DOHH2 (cell line): ENCODE data around the gene NLK.

Source experiments
- H3F3A ChIP-seq: fragments of 200-600 bp; sonication (generic), shearing (Covaris generic); 2 replicates; pipeline ENCODE4 v1.6.0; 2016; ENCODE audit warnings: antibody characterized with exemption, mild to moderate bottlenecking; ENCODE audit not compliant: control insufficient read depth, insufficient read depth
- H3K27ac ChIP-seq: fragments of 200-600 bp; sonication (generic); 2 replicates; pipeline ENCODE4 v1.5.1; 2014; ENCODE audit warnings: low read depth, mild to moderate bottlenecking, low read length, moderate library complexity
- H3K27me3 ChIP-seq: fragments of 200-600 bp; sonication (generic); 2 replicates; pipeline ENCODE4 v1.6.1; 2014; ENCODE audit warnings: mild to moderate bottlenecking, low read length, mixed read lengths; ENCODE audit not compliant: control insufficient read depth
- H3K36me3 ChIP-seq: fragments of 200-600 bp; sonication (generic); 2 replicates; pipeline ENCODE4 v1.6.1; 2014; ENCODE audit warnings: mild to moderate bottlenecking, low read length, moderate library complexity, mixed read lengths; ENCODE audit not compliant: control insufficient read depth
- H3K4me1 ChIP-seq: fragments of 200-600 bp; sonication (generic); 2 replicates; pipeline ENCODE4 v1.6.1; 2014; ENCODE audit warnings: mild to moderate bottlenecking, low read length, mixed read lengths; ENCODE audit not compliant: control insufficient read depth
- H3K4me2 ChIP-seq: fragments of 200-600 bp; sonication (generic); 2 replicates; pipeline ENCODE4 v1.6.0; 2014; ENCODE audit warnings: mild to moderate bottlenecking, low read length, moderate library complexity
- H3K4me3 ChIP-seq: fragments of 200-600 bp; sonication (generic); 2 replicates; pipeline ENCODE4 v1.5.1; 2014; ENCODE audit warnings: mild to moderate bottlenecking, low read length, mixed read lengths
- H3K79me2 ChIP-seq: fragments of 200-600 bp; sonication (generic); 2 replicates; pipeline ENCODE4 v1.6.1; 2014; ENCODE audit warnings: mild to moderate bottlenecking, low read length, mixed read lengths; ENCODE audit not compliant: control insufficient read depth
- H3K9me2 ChIP-seq: fragments of 200-600 bp; sonication (generic); replicated peaks from 2 replicates; pipeline ENCODE4 v1.6.1; 2014; ENCODE audit warnings: mild to moderate bottlenecking, low read length, mixed read lengths; ENCODE audit not compliant: control insufficient read depth
- H3K9me3 ChIP-seq: fragments of 200-600 bp; sonication (generic); 2 replicates; pipeline ENCODE4 v1.6.1; 2014; ENCODE audit warnings: antibody characterized with exemption, low read length, mixed read lengths; ENCODE audit not compliant: control insufficient read depth, insufficient read depth
- H4K20me1 ChIP-seq: fragments of 200-600 bp; sonication (generic); 2 replicates; pipeline ENCODE4 v1.6.0; 2014; ENCODE audit warnings: low read depth, mild to moderate bottlenecking, antibody characterized with exemption, low read length, moderate library complexity; ENCODE audit not compliant: control insufficient read depth, insufficient read depth
- EZH2phosphoT487 ChIP-seq: fragments of 200-600 bp; sonication (generic); IDR thresholded peaks from 2 replicates; pipeline ENCODE4 v1.6.1; 2017; ENCODE audit warnings: borderline replicate concordance, mild to moderate bottlenecking, antibody characterized with exemption, low read length, moderate library complexity, mixed read lengths
- TF ChIP-seq, protein P1 (sequence below): fragments of 200-600 bp; sonication (generic); IDR thresholded peaks from one replicate; pipeline ENCODE4 v1.5.1; 2014; ENCODE audit warnings: antibody characterized with exemption, mild to moderate bottlenecking, low read depth, low read length; ENCODE audit not compliant: poor library complexity, severe bottlenecking

NLK gene

DNA sequence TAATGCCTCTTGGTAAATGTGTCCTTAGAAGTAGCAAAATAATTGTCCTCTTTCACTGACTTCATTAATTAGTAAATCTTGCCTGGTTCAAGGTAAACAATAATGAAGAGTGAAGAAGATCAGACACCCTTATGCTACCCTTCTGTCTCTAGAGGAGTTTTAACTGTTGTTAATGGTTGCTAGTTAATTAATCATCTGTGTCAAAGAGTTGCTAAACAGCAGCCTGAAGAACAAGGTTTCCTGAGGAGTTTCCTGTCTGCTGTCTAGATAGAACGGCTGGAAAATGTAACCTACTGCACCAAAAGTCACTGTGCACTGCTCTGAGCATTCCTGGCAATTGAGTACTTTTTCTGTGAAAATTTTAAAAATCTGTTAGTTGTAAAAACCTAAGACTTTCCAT, 131.3 kb downstream of the NLK start:
- no peaks in the 10 kb centered on the region for H3K9me3 ChIP-seq
- no peaks in the 10 kb centered on the region for H3K27me3 ChIP-seq
- no peaks in the 10 kb centered on the region for H3F3A ChIP-seq
- H3K27ac ChIP-seq: no peak overlapping the region
- H3K79me2 ChIP-seq: no peaks in the 10 kb centered on the region
- H3K36me3 ChIP-seq: peaks cover 34% of the 10 kb centered on the region
- no peak overlapping the region for H3K4me3 ChIP-seq
- TF ChIP-seq EZH2phosphoT487: no peak
- TF ChIP-seq, protein P1, sequence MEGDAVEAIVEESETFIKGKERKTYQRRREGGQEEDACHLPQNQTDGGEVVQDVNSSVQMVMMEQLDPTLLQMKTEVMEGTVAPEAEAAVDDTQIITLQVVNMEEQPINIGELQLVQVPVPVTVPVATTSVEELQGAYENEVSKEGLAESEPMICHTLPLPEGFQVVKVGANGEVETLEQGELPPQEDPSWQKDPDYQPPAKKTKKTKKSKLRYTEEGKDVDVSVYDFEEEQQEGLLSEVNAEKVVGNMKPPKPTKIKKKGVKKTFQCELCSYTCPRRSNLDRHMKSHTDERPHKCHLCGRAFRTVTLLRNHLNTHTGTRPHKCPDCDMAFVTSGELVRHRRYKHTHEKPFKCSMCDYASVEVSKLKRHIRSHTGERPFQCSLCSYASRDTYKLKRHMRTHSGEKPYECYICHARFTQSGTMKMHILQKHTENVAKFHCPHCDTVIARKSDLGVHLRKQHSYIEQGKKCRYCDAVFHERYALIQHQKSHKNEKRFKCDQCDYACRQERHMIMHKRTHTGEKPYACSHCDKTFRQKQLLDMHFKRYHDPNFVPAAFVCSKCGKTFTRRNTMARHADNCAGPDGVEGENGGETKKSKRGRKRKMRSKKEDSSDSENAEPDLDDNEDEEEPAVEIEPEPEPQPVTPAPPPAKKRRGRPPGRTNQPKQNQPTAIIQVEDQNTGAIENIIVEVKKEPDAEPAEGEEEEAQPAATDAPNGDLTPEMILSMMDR: no peak
- H4K20me1 ChIP-seq: no peaks in the 10 kb centered on the region
- no peak overlapping the region for H3K4me2 ChIP-seq
- peaks cover 23% of the 10 kb centered on the region for H3K4me1 ChIP-seq
- H3K9me2 ChIP-seq: no peaks in the 10 kb centered on the region

DNA sequence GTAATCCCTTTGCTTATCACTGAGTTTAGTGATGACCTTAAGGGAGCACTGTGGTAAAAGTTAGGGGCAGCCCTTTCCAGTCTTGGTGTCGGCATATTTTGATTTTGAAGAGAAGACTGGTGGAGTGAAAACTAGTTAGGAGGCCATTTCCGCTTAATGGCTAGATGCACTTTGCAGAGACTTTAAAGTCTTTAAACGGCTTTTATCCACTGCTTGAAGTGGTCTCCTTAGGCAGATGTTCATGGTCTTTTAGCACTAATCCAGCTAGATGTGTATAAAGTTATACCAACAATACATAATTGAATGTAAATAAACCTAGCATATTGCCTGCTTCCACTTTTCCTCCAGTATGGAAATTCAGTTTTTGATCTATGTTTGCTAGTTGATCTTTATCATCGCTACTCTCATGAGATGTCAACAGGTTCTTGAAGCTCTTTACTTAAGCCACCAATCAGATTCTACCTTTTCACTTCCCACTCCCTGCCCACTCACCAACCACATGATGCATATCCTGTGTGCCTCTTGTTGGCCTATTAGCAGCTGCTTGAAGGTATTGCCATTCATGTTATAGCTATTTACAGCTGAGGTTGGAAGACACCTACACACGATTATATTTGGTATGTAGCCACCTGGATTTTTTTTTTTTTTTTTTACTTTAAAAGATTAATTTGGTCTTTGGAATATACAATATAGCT, 132.0 kb downstream of the NLK start:
- H3K27ac ChIP-seq: no peak overlapping the region
- H3K4me2 ChIP-seq: no peak overlapping the region
- no peaks in the 10 kb centered on the region for H4K20me1 ChIP-seq
- H3F3A ChIP-seq: no peaks in the 10 kb centered on the region
- no peaks in the 10 kb centered on the region for H3K9me2 ChIP-seq
- no peak overlapping the region for H3K4me3 ChIP-seq
- no peak for TF ChIP-seq EZH2phosphoT487
- TF ChIP-seq, protein P1: no peak
- H3K4me1 ChIP-seq: peaks cover 18% of the 10 kb centered on the region
- no peaks in the 10 kb centered on the region for H3K79me2 ChIP-seq
- peaks cover 28% of the 10 kb centered on the region for H3K36me3 ChIP-seq
- H3K27me3 ChIP-seq: no peaks in the 10 kb centered on the region
- no peaks in the 10 kb centered on the region for H3K9me3 ChIP-seq

DNA sequence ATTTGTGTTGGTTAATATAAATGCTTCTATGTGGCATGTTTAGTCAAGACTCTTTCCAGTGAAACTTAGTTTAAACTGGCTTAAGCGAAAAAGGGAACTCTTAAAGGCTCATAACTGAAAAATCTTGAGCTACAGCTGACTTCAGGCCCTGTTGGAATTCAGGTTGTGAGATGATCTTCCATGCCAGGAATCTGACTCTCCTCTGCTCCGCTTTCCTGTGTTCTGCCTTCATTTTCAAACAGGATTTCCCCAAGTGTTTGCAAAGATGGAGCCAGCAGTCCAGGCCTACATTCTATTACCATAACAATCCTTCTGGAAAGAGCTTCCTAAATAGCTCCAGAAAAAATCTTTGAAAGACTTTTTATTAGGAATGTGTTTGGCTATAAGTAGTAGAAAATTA, 134.9 kb downstream of the NLK start:
- Histone ChIP-seq H3K4me2 (no peak overlapping the region), H4K20me1 (no peaks in the 10 kb centered on the region), H3F3A (no peaks in the 10 kb centered on the region)

More for the DNA sequence above, 134.9 kb downstream of the NLK start:
- TF ChIP-seq, protein P1: no peak
- TF ChIP-seq EZH2phosphoT487: no peak
- H3K27ac ChIP-seq: no peak overlapping the region
- H3K36me3 ChIP-seq: peaks cover 20% of the 10 kb centered on the region
- peaks cover 8% of the 10 kb centered on the region for H3K4me1 ChIP-seq
- H3K4me3 ChIP-seq: no peak overlapping the region
- H3K9me3 ChIP-seq: no peaks in the 10 kb centered on the region
- no peaks in the 10 kb centered on the region for H3K27me3 ChIP-seq
- no peaks in the 10 kb centered on the region for H3K9me2 ChIP-seq
- H3K79me2 ChIP-seq: no peaks in the 10 kb centered on the region
